Thyroid gland (tissue), 4 donors: ENCODE results near the gene GRIN2D. TPM values are rescaled to one million over a fixed set of nuclear protein-coding genes. Genes with fewer than 3 reads are reported as not detected.
"Not testable (repeated sequence)": the region's sequence is repeated elsewhere in the genome, so short reads cannot be mapped to it uniquely, and the experiment has no call there.

Source experiments
- DNase-seq, 2 donors: peaks; one replicate each; pipeline ENCODE4 v3.0.0-alpha.2; 2019
- H3K27ac ChIP-seq, 3 donors: fragments of 200-600 bp; sonication (generic); 1 replicate in 2 of 3; 2 replicates in 1 of 3; pipeline ENCODE4 v1.5.1; 2016 to 2019; ENCODE audit warnings: mild to moderate bottlenecking in 1 of 3, moderate library complexity in 1 of 3
- H3K27me3 ChIP-seq: fragments of 200-600 bp; sonication (generic); one replicate; pipeline ENCODE4 v1.5.1; 2019
- H3K36me3 ChIP-seq, 2 donors: fragments of 200-600 bp; sonication (generic); one replicate each; pipeline ENCODE4 v1.5.1; 2016 to 2019
- H3K4me1 ChIP-seq, 2 donors: fragments of 200-600 bp; sonication (generic); one replicate each; pipeline ENCODE4 v1.5.1; 2017 to 2019
- H3K4me3 ChIP-seq, 3 donors: fragments of 200-600 bp; sonication (generic); replicated peaks in 1 of 3; 1 replicate in 2 of 3; 2 replicates in 1 of 3; pipeline ENCODE4 v1.5.1; 2016; ENCODE audit warnings: mild to moderate bottlenecking in 1 of 3
- H3K9me3 ChIP-seq: fragments of 200-600 bp; sonication (generic); one replicate; pipeline ENCODE4 v1.5.1; 2017
- POLR2A ChIP-seq, 2 donors: fragments of 450-650 bp; IDR thresholded peaks; one replicate each; pipeline ENCODE4 v1.6.1; 2017; ENCODE audit warnings: antibody characterized with exemption in 2 of 2, mild to moderate bottlenecking in 2 of 2, moderate library complexity in 1 of 2
- WGBS, 2 donors: methylation state at CpG; one replicate each; pipeline ENCODE4 v1.1.5; 2017; 5-methylcytosine and 5-hydroxymethylcytosine counted together
- intact Hi-C: fragments of 100-400 bp; cut with DNase I; formaldehyde crosslinking; loops from one replicate; pipeline ENCODE4 v1.15.1; 2023
- total RNA-seq, 4 donors: library from RNA; depleted of rRNA; stranded (reverse); fragments of >200 nt; gene quantifications; one replicate each; pipeline ENCODE4 v1.2.3, GENCODE V29; 2016
- TF ChIP-seq, protein P1 (sequence below), 6 experiments: fragments of 200-600 bp in 3 of 6; fragments of 450-650 bp in 3 of 6; sonication (generic) in 3 of 6; IDR thresholded peaks; one replicate each; pipeline ENCODE4 v1.5.1; 2016 to 2019; ENCODE audit warnings: antibody characterized with exemption in 6 of 6, mild to moderate bottlenecking in 2 of 6, inconsistent platforms in 1 of 6, moderate library complexity in 1 of 6

Gene GRIN2D
- total RNA-seq, 4 donors from 2014 or later = 0.56 to 2.2 (median 0.84) TPM

- peaks cover 24% of the 10 kb centered on the region for H3K27me3 ChIP-seq
- intact Hi-C loops = loop anchor here (10.0 kb wide), 1 partner anchor 53 kb away; the partner anchor contains the start of gene GRWD1
- H3K36me3 ChIP-seq = peaks cover 22 to 27% of the 10 kb centered on the region in 2 donors
- 4 to 6% methylated on average over 24 to 34 of the region's 42 CpGs for WGBS, 2 donors
- TF ChIP-seq POLR2A (IDR thresholded peaks at IDR 0.05) = peak in 1 of 2 donors; percentile 70
- TF ChIP-seq, protein P1, sequence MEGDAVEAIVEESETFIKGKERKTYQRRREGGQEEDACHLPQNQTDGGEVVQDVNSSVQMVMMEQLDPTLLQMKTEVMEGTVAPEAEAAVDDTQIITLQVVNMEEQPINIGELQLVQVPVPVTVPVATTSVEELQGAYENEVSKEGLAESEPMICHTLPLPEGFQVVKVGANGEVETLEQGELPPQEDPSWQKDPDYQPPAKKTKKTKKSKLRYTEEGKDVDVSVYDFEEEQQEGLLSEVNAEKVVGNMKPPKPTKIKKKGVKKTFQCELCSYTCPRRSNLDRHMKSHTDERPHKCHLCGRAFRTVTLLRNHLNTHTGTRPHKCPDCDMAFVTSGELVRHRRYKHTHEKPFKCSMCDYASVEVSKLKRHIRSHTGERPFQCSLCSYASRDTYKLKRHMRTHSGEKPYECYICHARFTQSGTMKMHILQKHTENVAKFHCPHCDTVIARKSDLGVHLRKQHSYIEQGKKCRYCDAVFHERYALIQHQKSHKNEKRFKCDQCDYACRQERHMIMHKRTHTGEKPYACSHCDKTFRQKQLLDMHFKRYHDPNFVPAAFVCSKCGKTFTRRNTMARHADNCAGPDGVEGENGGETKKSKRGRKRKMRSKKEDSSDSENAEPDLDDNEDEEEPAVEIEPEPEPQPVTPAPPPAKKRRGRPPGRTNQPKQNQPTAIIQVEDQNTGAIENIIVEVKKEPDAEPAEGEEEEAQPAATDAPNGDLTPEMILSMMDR (IDR thresholded peaks at IDR 0.05) = peak; percentile 67 to 91 (median 81)
- DNase-seq = peak; percentile 65 to 69
- no peaks in the 10 kb centered on the region for H3K9me3 ChIP-seq
- peak within 1 kb of the TSS; percentile 84 to 96 (median 94) for H3K4me3 ChIP-seq
- H3K27ac ChIP-seq = peak within 1 kb of the TSS; percentile 86 to 94 (median 91)
- H3K4me1 ChIP-seq = peaks cover 9 to 22% of the 10 kb centered on the region in 2 donors
Observed at GRCh38 chr19:48391100-48392005, 2.1 kb upstream of the GRIN2D start, which contains the start of gene KDELR1. KDELR1 (minus strand) TSS chr19:48391551; CDS start chr19:48391358, 193 bp downstream.

DNA sequence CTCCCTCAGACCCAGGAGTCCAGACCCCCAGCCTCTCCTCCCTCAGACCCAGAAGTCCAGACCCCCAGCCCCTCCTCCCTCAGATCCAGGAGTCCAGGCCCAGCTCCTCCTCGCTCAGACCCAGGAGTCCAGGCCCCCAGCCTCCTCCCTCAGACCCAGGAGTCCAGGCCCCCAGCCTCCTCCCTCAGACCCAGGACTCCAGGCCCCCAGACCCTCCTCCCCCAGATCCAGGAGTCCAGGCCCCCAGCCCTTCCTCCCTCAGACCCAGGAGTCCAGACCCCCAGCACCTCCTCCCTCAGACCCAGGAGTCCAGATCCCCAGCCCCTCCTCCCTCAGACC lies 1.5 kb upstream of the GRIN2D start:
- H3K9me3 ChIP-seq, H3K4me3 ChIP-seq, DNase-seq, H3K27ac ChIP-seq: not testable (repeated sequence)
- intact Hi-C loops = loop anchor here (10.0 kb wide), 1 partner anchor 53 kb away; the partner anchor contains the start of gene GRWD1
- Histone ChIP-seq H3K4me1 (peaks cover 9 to 22% of the 10 kb centered on the region in 2 donors), H3K36me3 (peaks cover 17 to 21% of the 10 kb centered on the region in 2 donors), H3K27me3 (peaks cover 31% of the 10 kb centered on the region)
- 50 to 80% methylated on average over 1 of the region's 1 CpG for WGBS, 2 donors

DNA sequence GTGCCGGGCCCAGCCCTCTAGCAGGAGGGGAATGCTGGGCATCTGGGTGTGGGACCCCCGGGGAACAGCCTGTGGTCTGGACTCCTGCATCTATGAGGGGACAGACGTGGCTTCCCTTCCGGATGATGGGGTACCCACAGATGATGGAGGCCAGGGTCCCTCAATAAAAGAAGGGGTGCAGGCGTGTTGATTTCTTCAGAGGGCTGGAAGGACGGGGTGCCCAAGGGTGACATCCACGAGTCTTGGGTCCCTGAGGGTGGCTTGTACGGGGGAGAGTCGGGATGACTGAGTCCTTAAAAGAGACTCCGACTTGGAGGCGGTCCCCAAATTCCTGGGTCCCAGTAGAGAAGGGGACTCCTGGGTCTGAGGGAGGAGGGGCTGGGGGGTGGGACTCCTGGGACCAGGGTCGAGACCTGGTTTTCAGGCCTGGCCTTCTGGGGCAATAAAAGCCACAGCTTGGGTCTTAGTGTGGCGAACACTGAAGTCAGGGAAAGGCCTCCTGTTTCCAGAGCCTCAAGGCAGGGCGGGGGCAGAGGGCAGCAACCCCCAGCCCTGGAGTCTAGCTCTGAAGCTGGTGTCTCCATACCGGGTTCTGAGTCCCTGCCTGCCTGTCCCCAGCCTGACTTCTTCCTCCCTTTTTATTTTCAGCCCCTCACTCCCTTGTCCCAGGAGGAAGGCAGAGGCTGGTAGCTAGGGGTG lies 459 bp upstream of the GRIN2D start:
- Histone ChIP-seq H3K9me3 (no peaks in the 10 kb centered on the region), H3K27ac (no peak overlapping the region), H3K27me3 (peaks cover 32% of the 10 kb centered on the region), H3K36me3 (peaks cover 6 to 12% of the 10 kb centered on the region in 2 donors), H3K4me3 (no peak overlapping the region), H3K4me1 (peaks cover 9 to 22% of the 10 kb centered on the region in 2 donors)
- DNase-seq = no peak
- TF ChIP-seq, protein P1 (IDR thresholded peaks at IDR 0.05) = no peak
- no peak for TF ChIP-seq POLR2A (IDR thresholded peaks at IDR 0.05)
- WGBS, 2 donors = 87 to 88% methylated on average over 15 of the region's 15 CpGs
- intact Hi-C loops = loop anchor here (10.0 kb wide), 1 partner anchor 52 kb away; the partner anchor contains the start of gene GRWD1

- Histone ChIP-seq H3K9me3 (no peaks in the 10 kb centered on the region), H3K27me3 (peaks cover 32% of the 10 kb centered on the region), H3K36me3 (no peaks in the 10 kb centered on the region), H3K4me3 (no peak overlapping the region), H3K4me1 (peaks cover 9 to 22% of the 10 kb centered on the region in 2 donors), H3K27ac (no peak overlapping the region)
- 4 to 6% methylated on average over 21 to 28 of the region's 38 CpGs for WGBS, 2 donors
- no peak for DNase-seq
- intact Hi-C loops = loop anchor here (10.0 kb wide), 1 partner anchor 50 kb away; the partner anchor contains the start of gene GRWD1
- TF ChIP-seq, protein P1 (IDR thresholded peaks at IDR 0.05) = no peak
- no peak for TF ChIP-seq POLR2A (IDR thresholded peaks at IDR 0.05)
Observed at GRCh38 chr19:48394331-48395169, 1.1 kb downstream of the GRIN2D start.

DNA sequence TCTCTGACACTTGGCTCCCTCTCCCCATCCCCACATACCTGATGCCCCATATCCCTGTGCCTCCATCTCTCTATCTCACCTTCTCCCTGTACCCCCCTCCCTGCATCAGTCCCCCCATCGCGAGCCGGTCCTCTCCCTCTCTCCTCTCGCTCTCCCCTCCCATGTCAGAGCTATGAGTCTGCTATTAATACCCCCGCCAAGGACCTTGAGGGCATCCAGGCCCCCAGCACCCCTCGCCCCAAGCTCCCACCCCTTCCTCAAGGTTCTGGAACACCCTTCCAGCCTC lies 1.6 kb downstream of the GRIN2D start:
- H3K27me3 ChIP-seq = peaks cover 32% of the 10 kb centered on the region
- peaks cover 7 to 20% of the 10 kb centered on the region in 2 donors for H3K4me1 ChIP-seq
- 6 to 16% methylated on average over 6 of the region's 6 CpGs for WGBS, 2 donors

More for the DNA sequence above, 1.6 kb downstream of the GRIN2D start:
- Histone ChIP-seq H3K36me3 (no peaks in the 10 kb centered on the region), H3K4me3 (no peak overlapping the region), H3K9me3 (no peaks in the 10 kb centered on the region), H3K27ac (no peak overlapping the region)
- DNase-seq = no peak
- TF ChIP-seq, protein P1 (IDR thresholded peaks at IDR 0.05) = no peak
- TF ChIP-seq POLR2A (IDR thresholded peaks at IDR 0.05) = no peak
- intact Hi-C loops = loop anchor here (10.0 kb wide), 1 partner anchor 50 kb away; the partner anchor contains the start of gene GRWD1
